GM19328 (cell line): ENCODE measurements around the gene ZNF552.

Experiments
- ATAC-seq: cut with Tn5 transposase; IDR thresholded peaks from one replicate; pipeline ENCODE4 v1.9.1; 2021; ENCODE audit warnings: mild to moderate bottlenecking, moderate library complexity; ENCODE audit not compliant: unreplicated experiment

The ZNF552 gene

DNA sequence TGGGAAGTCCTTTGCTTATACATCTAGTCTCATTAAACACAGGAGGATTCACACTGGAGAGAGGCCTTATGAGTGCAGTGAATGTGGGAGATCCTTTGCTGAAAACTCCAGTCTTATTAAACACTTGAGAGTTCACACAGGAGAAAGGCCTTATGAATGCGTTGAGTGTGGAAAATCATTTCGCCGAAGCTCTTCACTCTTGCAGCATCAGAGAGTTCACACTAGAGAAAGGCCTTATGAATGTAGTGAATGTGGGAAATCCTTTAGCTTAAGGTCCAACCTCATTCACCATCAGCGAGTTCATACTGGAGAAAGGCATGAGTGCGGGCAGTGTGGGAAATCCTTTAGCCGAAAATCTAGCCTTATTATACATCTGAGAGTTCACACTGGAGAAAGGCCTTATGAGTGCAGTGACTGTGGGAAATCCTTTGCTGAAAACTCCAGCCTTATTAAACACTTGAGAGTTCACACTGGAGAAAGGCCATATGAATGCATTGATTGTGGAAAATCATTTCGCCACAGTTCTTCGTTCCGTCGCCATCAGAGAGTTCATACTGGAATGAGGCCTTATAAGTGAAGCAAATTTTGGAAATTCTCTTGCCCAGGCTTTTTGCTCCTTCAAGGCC is 35.4 kb downstream of the ZNF552 start:
- no peak for ATAC-seq

DNA sequence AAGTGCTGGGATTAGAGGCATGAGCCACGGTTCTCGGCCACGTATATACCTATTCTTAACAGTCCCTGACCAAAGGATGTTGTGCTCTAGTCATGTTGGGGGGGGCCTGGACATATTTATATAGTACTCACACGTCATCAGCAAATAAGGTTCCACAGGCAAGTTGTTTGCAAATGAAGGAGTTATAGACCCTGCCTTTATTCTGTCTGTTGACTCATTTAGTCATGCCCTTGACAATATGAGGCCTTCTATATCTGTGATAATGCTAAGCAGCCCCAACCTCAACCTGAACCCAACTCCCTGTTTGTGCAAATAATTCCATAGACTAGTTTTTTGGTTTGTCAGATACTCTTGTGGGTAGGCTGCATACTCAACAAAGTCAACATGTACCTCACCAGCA is 36.4 kb downstream of the ZNF552 start:
- ATAC-seq = no peak

DNA sequence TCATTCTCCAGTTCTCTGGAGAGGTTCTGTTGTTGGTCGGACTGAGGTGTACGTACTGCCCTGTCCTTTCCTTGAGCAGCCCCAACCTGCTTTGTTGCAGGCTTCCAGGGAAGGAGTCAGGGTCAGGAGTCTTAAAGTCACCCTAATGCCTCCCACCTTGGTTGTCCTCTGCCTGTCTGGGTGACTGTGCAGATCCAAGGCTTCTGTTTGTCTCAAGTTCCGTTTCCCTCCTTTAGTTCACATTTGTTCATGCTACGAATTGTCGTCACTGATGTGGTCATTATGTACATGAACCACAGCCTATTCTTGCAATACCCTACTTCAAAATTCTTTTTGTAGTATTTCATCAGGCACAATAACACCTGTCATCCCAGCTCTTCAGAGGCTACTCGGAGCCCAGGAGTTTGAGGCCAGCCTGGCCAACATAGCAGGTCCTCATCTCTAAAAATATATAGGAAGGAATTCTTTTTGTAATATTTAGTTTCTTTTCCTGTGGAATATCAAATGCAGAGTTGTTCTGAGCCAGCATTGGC is 37.9 kb downstream of the ZNF552 start:
- no peak for ATAC-seq

DNA sequence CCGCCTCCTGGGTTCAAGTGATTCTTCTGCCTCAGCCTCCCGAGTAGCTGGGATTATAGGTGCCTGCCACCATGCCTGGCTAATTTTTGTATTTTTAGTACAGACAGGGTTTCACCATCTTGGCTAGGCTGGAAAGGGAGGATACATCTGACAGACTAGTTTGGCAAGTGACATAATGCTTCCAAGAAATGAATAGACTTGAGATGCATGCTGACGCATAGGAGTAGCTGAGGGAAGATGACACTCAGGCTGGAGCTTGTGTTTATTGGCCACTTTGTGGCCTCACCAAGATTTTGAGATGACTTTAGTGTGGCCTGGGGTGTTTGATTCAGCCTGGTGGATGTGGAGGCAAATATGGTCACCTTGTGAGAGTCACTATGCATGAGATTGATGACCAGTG is 41.2 kb downstream of the ZNF552 start:
- no peak for ATAC-seq

DNA sequence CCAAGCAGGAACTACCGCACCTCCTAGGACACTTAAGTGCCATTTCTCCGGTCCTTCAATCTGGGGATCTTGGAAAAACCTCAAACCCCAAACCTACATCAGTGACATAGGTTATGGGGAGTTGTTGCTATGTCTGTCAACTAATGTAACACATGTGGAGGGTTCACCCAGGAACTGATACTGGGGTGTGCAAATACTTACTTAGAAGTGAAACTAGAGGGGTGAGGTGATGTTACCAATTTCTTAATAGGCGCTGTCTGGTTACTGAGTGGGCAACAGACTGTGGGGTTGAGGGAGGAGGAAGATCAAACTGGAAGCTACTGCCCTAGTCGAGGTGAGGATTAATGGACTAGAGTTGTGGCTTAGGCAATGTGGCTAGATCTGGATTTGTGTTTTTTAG is 43.3 kb downstream of the ZNF552 start:
- no peak for ATAC-seq

DNA sequence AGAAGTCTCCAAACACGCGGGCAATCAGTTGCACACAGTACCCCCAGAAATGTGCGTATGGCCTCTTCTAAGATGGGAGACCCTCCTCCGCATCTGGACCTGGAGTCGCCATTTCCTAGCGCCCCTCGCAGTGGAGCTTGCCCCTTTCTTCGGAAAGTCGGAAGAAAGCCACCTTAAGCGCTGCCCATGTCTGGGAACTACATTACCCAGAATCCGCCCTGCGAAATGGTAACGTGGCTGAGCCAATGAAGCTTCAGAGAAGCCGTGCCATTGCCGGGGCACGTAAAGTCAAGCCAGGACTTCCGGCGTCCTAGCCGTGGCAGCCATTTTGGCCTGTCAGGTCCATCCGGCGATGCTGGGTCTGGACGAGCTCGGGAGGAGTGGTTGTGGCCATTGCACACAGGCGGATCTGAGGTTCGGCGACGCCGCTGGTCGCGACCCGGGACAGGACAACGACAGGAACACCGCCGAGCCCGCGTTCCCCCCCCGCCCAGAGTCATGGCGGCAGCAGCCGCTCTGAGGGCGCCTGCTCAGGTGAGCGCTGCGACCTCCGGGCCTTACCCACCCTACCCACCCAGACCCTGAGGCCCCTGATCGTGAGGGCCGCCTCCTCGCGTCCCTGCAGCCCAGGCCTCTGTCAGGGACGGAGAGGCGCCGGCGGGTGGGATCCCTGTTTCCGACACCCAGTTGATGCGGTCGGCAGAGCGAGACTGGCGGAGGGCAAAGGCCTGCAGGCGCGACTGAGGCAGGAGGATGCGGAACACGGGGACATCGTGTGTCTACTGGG is 45.2 kb downstream of the ZNF552 start, which contains the start of gene ZNF586:
ZNF586 (plus strand) TSS at position 332 of the 787 bp plus-strand sequence; CDS start at position 499, 167 bp downstream.
- ATAC-seq = peak; percentile 94

DNA sequence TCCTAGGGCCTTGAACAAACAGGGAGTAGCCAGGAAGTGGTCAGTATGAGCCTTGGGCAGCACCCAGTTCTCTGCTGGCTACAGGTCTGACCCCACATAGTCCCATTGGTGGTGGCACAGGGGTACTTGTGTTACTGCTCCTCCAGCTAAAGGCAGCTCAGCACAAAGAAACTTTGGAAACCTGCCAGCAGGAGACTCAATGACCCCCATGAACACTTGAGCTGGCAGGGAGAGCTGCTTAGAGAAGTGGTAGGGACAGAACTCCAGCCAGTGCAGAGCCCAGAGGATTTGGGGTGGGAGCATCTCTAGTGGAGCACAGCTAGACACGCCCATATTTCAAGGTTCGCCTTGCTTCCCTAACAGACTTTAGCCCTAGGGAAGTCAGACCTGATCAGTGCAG is 55.6 kb downstream of the ZNF552 start:
- no peak for ATAC-seq

DNA sequence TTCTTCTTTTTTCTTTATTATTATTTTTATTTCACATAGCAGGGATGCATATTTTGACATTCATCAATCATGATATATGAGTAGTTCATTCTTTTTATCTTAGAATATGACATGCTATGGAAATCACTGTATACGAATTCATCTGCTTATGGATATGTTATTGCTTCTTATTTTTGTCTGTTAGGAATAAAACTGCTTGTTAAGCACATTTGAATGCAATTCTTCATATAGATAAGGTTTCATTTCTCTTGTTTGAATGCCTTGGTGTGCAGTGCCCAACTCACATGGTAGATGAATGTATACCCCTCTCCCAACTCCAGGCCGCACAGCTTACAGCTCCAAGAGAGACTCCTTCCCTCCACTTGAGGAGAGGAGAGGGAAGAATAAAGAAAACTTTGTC is 56.8 kb downstream of the ZNF552 start:
- ATAC-seq = no peak
